SHP77 (cell line): ENCODE results near the gene UTF1.

Source experiments
- DNase-seq, 2 experiments: peaks; one replicate each; lab custom pipeline; 2025; lab: John Stamatoyannopoulos, UW

The UTF1 gene

GRCh38 chr10:133247681-133248333 lies 17.8 kb downstream of the UTF1 start:
- no peak for DNase-seq

- no peak for DNase-seq
Measured at GRCh38 chr10:133248334-133248715, 18.3 kb downstream of the UTF1 start.

GRCh38 chr10:133249094-133249780 lies 19.2 kb downstream of the UTF1 start:
- no peak for DNase-seq

- no peak for DNase-seq
Measured at GRCh38 chr10:133249975-133250754, 20.1 kb downstream of the UTF1 start.

- DNase-seq: no peak
Measured at GRCh38 chr10:133251388-133252222, 21.6 kb downstream of the UTF1 start.

GRCh38 chr10:133252223-133252552 lies 22.2 kb downstream of the UTF1 start:
- no peak for DNase-seq

- DNase-seq: no peak
Measured at GRCh38 chr10:133253361-133253955, 23.4 kb downstream of the UTF1 start.

- DNase-seq: no peak
Measured at GRCh38 chr10:133254421-133255120, 24.6 kb downstream of the UTF1 start.

- DNase-seq: no peak
Measured at GRCh38 chr10:133255323-133255722, 25.3 kb downstream of the UTF1 start.

GRCh38 chr10:133257489-133258065 lies 27.6 kb downstream of the UTF1 start:
- no peak for DNase-seq

GRCh38 chr10:133258066-133258817 lies 28.2 kb downstream of the UTF1 start:
- DNase-seq: no peak

GRCh38 chr10:133258818-133259601 lies 29.0 kb downstream of the UTF1 start:
- DNase-seq: peak; percentile 15 to 27

GRCh38 chr10:133259602-133259989 lies 29.6 kb downstream of the UTF1 start:
- no peak for DNase-seq

- peak; percentile 24 to 52 for DNase-seq
Measured at GRCh38 chr10:133260895-133261725, 31.1 kb downstream of the UTF1 start.

GRCh38 chr10:133261726-133262325 lies 31.8 kb downstream of the UTF1 start:
- DNase-seq: peak; percentile 47 to 81

- peak; percentile 28 to 57 for DNase-seq
Measured at GRCh38 chr10:133262696-133263095, 32.7 kb downstream of the UTF1 start.

GRCh38 chr10:133263674-133264073 lies 33.7 kb downstream of the UTF1 start:
- DNase-seq: no peak

- DNase-seq: no peak
Measured at GRCh38 chr10:133264461-133264860, 34.4 kb downstream of the UTF1 start.
